G401.6 (cell line): ENCODE measurements around the gene DCD.

Source experiments
- FAIRE-seq: peaks from 2 replicates; lab custom pipeline; 2012; peaks lifted over from hg19 to GRCh38; lab: Jason Lieb, UNC

Gene DCD

DNA sequence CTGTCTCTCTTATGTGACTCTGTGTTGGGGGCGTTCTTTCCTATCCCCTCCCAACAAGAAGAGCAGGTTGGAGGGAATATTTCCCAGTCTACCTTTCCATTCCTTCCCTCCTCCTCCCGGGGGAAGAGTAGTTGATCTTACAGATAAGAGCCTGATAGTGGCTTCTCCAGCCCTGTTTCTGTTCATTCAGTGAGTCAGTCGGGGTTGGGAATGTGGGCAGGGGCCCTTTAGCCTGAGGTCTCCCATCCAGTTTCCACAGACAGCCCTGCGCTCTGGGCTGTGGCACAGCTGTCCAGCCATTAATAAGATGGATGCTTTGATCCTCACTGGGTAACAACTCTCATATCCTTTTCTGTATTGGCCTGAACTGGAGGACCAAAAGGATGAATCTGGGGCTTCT, 41.6 kb downstream of the DCD start:
- FAIRE-seq = no peak

DNA sequence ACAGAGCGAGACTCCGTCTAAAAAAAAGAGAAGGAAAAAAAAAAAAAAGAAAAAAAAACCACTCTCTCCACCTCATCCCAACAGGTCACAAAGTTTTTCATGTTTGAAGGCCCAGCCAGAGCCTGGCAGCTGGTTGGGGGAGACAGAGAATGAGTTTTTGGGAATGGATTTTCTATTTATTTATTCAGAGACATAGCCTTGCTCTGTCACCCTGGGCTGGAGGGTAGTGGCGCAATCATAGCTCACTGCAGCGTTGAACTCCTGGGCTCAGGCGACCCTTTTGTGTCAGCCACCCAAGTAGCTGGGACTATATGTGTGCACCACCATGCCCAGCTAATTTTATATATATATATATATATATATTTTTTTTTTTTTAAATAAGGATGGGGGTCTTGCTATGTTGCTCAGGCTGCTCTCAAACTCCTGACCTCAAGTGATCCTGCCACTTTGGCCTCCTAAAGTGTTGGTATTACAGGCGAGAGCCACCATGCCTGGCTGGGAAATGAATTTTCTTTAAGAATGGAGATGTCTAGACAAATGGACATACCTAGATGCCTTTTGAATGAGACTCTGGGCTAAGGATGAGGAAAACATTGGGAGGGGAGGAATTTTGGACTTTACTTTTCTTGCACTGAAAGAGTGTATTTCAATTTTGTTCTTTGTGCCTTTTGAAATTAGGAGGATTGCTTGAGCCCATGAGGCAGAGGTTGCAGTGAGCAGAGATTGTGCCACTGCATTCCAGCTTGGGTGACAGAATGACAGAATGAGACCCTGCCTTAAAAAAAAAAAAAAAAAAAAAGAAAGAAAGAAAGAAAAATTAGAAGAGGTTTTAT, 42.8 kb downstream of the DCD start:
- no peak for FAIRE-seq

GRCh38 chr12:54604436-54604835, 43.7 kb downstream of the DCD start:
- FAIRE-seq = no peak

DNA sequence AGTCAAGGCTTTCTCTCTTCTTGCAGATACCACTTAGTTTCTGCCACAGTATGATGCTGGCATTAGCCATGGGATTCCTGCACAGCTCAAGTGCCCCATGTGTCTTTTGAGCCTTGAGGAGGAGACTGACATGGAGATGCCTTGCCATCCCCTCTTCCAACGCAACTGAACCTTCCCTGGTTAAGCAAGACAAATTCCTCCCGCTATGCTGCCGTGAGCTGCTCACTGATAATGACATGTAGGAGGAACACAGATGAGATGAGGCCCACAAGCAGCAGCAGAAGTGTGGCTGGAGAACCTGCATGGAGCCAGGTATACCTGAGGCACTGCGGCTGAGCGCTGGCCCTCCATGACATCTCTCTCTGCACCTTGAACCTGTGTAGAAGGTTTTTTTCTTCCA, 44.3 kb downstream of the DCD start:
- no peak for FAIRE-seq

GRCh38 chr12:54603173-54603814, 44.9 kb downstream of the DCD start:
- peak; percentile 87 for FAIRE-seq

DNA sequence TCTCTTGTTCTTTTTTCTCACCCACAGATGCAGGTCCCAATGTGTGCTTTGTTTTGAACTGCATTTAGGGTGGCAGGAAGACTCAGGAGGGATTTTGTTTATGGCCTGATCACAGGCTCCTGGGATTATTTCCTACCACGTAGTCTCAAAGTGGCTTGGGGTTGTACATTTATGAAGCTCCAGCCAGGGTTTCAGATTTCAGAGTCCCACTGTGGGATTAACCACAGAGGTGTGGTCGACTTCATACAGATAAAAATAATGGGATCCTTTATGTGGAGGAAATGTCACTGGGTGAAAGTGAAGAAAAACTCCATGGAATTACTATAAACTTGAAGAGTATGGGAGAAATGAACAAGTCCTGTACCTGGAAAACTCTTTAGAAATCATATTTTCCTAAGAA, 45.5 kb downstream of the DCD start:
- no peak for FAIRE-seq

DNA sequence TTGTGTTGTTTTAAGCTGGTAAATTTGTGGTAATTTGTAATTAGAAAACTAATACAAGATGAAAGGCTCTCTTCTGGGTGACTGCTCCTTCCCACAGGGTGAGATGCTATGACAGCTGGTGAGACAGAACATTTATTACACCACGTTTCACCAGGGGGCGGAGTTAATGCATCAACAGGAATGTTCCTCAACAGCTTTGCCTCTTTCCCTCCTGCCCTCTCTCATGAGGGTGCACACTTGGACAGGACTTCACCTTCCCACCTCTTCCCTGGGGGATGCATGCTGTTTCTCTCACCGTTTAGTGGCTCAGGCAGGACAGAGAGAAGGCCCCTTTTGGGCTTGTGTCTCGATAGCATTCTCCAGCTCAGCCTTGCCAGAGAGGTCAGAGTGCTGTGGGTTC, 46.3 kb downstream of the DCD start:
- no peak for FAIRE-seq

DNA sequence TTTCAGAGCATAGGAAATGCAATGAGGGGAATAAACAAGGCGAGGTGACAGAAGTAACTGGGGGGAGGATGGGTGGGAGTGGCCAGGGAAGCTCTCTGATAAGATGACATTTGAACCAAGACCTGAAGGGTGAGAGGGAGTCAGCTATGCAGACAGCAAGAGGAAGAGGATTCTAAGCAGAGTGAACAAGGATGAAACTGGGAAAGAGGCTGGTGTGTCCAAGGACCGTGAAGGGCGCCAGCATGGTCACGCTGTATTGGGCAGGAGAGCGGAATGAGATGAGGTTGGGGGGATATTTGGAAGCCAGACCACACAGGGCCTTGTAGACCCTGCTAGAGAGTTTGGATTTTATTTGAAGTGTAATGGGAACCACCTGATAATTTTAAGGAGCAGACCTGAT, 49.2 kb downstream of the DCD start:
- FAIRE-seq = no peak

DNA sequence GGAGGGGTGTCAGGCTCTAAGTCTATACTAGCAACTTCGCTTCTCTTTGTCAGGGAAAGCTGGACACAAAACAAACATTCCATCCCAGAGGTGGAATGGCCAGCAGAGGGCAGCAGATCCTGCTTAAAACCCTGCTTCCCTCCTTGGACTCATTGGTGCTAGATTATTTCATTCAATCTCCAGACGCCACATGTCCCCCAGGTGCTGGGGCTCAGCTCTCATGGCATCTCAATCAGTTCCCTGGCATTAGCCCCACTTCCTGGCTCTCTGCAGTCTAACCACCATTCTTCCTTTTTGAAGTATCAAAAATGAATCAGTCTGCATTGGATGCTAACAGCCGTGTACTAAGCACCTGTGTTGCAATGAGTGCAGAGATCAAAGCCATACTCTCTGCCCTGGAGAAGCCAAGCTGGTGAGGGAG, 51.6 kb downstream of the DCD start:
- no peak for FAIRE-seq

GRCh38 chr12:54595471-54595870, 52.7 kb downstream of the DCD start:
- no peak for FAIRE-seq
